SK-N-MC (cell line): Measurements from ENCODE around the gene RNU1-4.
"Not testable (repeated sequence)": the region's sequence is repeated elsewhere in the genome, so short reads cannot be mapped to it uniquely, and the experiment has no call there.

Experiments
- EZH2 ChIP-seq: fragments of 200-600 bp; sonication (generic); IDR thresholded peaks from one replicate; pipeline ENCODE4 v1.6.1; 2017; ENCODE audit warnings: antibody characterized with exemption
- POLR2AphosphoS5 ChIP-seq: IDR thresholded peaks from 2 replicates; pipeline ENCODE4 v1.6.1; 2012; ENCODE audit warnings: mild to moderate bottlenecking, low read depth, low read length, borderline replicate concordance

DNA sequence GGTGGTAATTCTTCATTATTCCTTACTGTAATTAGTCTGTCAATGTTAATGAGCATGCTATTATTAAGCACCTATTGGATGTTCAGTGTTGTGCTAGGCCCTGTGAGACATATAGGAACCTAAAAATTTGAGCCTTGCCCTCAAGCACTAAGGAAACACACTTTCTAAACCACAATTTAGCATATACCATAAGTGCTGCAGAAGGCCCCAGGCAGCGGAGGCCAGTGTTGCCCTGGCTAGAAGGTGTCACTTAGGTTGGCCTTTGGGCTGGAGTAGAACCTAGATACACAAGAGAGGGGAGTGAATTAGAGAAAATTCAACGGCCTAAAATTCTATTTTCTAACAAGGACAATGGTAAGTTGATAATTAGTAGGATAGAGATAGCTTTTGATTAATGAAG is 44.6 kb downstream of the RNU1-4 start:
- not testable (repeated sequence) for TF ChIP-seq POLR2AphosphoS5, EZH2
